Left ventricle myocardium inferior (tissue), 1 donor: ENCODE measurements around the gene HS6ST1. TPM values are rescaled to one million over a fixed set of nuclear protein-coding genes. Genes with fewer than 3 reads are reported as not detected.

ENCODE experiments used
- DNase-seq: peaks from one replicate; pipeline ENCODE4 v3.0.0-alpha.2; 2020
- H3K27ac ChIP-seq: fragments of 200-600 bp; replicated peaks from 2 replicates; pipeline ENCODE4 v1.8.0; 2021
- H3K27me3 ChIP-seq: fragments of 200-600 bp; 2 replicates; pipeline ENCODE4 v1.8.0; 2021; ENCODE audit warnings: low read depth
- H3K36me3 ChIP-seq: fragments of 200-600 bp; 2 replicates; pipeline ENCODE4 v1.8.0; 2021
- H3K4me1 ChIP-seq: fragments of 200-600 bp; 2 replicates; pipeline ENCODE4 v1.8.0; 2021
- H3K4me3 ChIP-seq: fragments of 200-600 bp; 2 replicates; pipeline ENCODE4 v1.8.0; 2021; ENCODE audit warnings: mild to moderate bottlenecking, moderate library complexity
- H3K9me3 ChIP-seq: fragments of 200-600 bp; replicated peaks from 2 replicates; pipeline ENCODE4 v1.8.0; 2021
- intact Hi-C: fragments of 100-400 bp; cut with micrococcal nuclease; formaldehyde crosslinking; loops from one replicate; pipeline ENCODE4 v1.11.0; 2022
- total RNA-seq: library from RNA; stranded (reverse); fragmentation: NEBNext Ultra II Directional; extraction: Animal tissue kit (Norgen Biotek cat#: 25700); gene quantifications from one replicate; pipeline ENCODE4 v1.2.1, GENCODE V29; 2021
- TF ChIP-seq, protein P1 (sequence below): fragments of 200-600 bp; IDR thresholded peaks from 2 replicates; pipeline ENCODE4 v1.8.0; 2021; ENCODE audit warnings: antibody characterized with exemption, mild to moderate bottlenecking, borderline replicate concordance
- donor health status: DM: no; HTN: yes; CAD: no; lungs with severe emphysema.

The HS6ST1 gene
- total RNA-seq, 1 donor from 2014 or later = 26.7 TPM

DNA sequence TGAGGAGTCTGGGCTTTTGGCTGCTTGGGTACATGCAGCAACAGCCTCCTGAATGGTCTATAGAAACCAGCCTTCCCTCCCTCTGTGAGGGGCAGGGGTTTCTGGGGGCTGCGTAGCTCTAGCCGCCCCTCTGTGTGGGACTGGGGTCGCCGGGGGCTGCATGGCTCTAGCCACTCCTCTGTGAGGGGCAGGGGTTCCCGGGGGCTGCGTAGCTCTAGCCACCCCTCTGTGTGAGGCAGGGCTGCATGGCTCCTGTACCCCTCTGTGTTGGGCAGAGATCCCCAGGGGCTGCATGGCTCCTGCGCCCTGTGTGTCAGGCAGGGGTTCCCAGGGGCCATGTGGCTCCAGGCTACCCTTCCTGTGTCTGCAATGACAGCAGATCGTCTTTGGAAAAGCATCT lies 17.6 kb downstream of the HS6ST1 start:
- Histone ChIP-seq H3K27ac (no peak overlapping the region), H3K4me3 (no peak overlapping the region), H3K27me3 (no peaks in the 10 kb centered on the region), H3K9me3 (no peaks in the 10 kb centered on the region), H3K4me1 (peaks cover 47% of the 10 kb centered on the region), H3K36me3 (no peaks in the 10 kb centered on the region)
- no peak for DNase-seq
- intact Hi-C loops = no loop called here
- TF ChIP-seq, protein P1, sequence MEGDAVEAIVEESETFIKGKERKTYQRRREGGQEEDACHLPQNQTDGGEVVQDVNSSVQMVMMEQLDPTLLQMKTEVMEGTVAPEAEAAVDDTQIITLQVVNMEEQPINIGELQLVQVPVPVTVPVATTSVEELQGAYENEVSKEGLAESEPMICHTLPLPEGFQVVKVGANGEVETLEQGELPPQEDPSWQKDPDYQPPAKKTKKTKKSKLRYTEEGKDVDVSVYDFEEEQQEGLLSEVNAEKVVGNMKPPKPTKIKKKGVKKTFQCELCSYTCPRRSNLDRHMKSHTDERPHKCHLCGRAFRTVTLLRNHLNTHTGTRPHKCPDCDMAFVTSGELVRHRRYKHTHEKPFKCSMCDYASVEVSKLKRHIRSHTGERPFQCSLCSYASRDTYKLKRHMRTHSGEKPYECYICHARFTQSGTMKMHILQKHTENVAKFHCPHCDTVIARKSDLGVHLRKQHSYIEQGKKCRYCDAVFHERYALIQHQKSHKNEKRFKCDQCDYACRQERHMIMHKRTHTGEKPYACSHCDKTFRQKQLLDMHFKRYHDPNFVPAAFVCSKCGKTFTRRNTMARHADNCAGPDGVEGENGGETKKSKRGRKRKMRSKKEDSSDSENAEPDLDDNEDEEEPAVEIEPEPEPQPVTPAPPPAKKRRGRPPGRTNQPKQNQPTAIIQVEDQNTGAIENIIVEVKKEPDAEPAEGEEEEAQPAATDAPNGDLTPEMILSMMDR = no peak

DNA sequence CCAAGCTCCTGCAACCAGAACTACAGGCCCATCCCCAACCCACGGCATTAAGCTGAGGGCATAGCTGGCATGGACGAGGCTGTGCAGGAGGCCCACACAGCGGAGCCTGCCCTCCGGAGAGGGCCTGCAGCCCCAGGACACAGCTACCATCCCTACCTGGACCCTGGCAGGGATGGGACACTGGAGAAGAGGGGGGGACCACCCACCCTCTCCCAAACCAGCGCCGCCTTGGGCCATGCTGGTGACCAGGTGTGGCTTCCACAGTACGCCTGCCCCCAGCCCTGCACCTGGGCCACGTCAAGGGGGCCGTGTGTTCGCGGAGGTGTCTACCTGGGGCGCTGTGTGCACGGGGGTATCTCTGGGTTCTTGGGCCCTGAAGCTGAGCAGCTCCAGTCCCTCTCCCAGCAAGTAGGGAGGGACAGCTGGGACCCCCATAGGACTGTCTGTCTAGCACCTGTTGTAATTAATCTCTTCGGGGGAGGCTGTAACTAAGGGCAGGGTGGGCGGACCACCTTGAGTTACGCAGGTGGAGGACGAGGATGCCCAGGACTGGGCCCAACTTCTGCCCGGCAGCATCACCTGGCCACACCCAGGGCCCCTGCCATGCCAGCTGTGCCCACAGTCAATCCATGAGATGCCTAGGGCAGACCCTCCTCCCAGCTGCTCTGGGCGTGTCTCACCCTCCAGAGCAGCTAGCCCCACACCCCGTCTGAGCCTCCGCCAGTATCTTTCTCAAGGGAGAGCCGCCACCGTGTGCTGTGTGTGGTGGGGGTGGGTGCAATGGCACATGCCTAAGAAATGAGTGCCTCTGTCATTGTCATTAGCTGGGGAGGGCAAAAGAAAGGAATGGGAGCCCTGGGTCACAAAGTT lies 18.3 kb downstream of the HS6ST1 start:
- Histone ChIP-seq H3K27me3 (no peaks in the 10 kb centered on the region), H3K27ac (no peak overlapping the region), H3K9me3 (no peaks in the 10 kb centered on the region), H3K36me3 (no peaks in the 10 kb centered on the region), H3K4me3 (no peak overlapping the region), H3K4me1 (peaks cover 47% of the 10 kb centered on the region)
- intact Hi-C loops = no loop called here
- TF ChIP-seq, protein P1 = no peak
- no peak for DNase-seq

DNA sequence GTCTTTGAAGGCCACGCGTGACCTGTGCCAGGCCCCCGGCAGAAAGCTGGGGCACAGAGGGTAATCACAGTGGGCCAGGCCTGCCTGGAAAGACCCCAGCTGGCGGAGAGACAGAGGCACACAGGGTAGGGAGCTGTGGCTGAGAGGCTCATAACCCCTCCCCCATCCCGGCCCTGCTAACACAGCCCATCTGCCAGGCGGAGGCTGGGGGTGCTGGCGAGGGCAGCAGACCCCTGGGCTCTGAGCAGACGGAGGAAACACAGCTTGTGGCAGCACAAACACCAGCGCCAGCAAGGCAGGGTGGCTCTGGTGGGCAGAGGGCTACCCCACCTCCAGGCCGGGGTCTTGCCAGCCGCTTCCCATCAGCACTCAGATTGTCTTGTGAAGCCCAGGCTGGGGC lies 19.0 kb downstream of the HS6ST1 start:
- no peaks in the 10 kb centered on the region for H3K9me3 ChIP-seq
- TF ChIP-seq, protein P1 = no peak
- no peaks in the 10 kb centered on the region for H3K27me3 ChIP-seq
- intact Hi-C loops = no loop called here
- H3K4me1 ChIP-seq = peaks cover 46% of the 10 kb centered on the region
- no peak overlapping the region for H3K4me3 ChIP-seq
- no peak for DNase-seq
- H3K27ac ChIP-seq = no peak overlapping the region
- no peaks in the 10 kb centered on the region for H3K36me3 ChIP-seq

DNA sequence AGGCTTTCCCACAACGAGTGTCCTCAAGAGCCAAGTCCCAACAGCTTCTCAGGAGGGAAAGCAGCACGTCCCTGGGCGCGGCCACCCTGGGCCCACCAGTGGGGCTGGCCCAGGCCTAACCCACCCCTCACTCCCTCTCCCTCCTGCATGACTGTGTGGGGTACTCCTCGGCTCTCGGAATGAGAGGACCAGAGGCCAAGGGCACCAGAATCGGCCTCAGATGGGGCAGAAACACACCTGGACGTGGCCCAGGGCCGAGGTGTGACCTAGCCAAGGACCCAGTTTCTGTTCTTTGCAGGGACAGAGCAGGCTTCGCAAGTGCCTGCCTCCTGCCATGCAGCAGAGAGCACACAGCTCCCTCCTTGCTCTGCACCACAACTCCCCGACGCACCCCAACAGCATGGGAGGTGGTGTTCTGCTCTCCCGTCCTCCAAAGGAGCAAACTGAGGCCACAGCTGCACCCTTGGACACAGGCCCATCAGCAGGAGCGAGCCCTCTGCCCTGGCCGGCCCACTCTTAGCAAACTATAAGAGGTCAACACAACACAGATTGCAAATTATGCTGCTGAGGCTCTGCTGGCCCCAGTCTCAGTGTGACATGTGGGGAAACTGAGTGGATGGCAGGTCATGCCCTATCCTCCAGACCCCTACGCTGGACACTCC lies 19.7 kb downstream of the HS6ST1 start:
- H3K27ac ChIP-seq = no peak overlapping the region

DNA sequence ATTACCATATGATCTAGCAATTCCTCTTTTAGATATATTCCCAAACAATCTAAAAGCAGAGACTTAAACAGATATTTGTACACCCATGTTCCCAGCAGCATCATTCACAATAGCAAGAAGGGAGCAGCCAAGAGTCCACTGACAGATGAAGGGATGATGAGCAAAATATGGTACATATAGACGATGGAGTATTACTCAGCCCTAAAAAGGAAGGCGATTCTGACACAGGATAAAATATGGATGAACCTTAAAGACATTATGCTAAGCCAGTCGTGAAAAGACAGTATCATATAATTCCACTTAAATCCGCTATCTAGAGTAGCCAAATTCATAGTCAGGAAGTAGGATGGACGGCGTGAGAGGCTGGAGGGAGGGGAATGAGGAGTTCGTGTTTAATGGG lies 20.4 kb downstream of the HS6ST1 start:
- Histone ChIP-seq H3K27me3 (no peaks in the 10 kb centered on the region), H3K4me3 (no peak overlapping the region), H3K9me3 (no peaks in the 10 kb centered on the region), H3K4me1 (peaks cover 40% of the 10 kb centered on the region), H3K27ac (no peak overlapping the region), H3K36me3 (no peaks in the 10 kb centered on the region)
- TF ChIP-seq, protein P1 = no peak
- intact Hi-C loops = no loop called here
- DNase-seq = no peak

More for the DNA sequence above, 19.7 kb downstream of the HS6ST1 start:
- TF ChIP-seq, protein P1 = no peak
- Histone ChIP-seq H3K27me3 (no peaks in the 10 kb centered on the region), H3K36me3 (no peaks in the 10 kb centered on the region), H3K9me3 (no peaks in the 10 kb centered on the region), H3K4me1 (peaks cover 40% of the 10 kb centered on the region), H3K4me3 (no peak overlapping the region)
- DNase-seq = no peak
- intact Hi-C loops = no loop called here
